Muscle of back (tissue), 11 donors: ENCODE data around the gene REV1. TPM values are rescaled to one million over a fixed set of nuclear protein-coding genes. Genes with fewer than 3 reads are reported as not detected.
"Not testable (repeated sequence)": the region's sequence is repeated elsewhere in the genome, so short reads cannot be mapped to it uniquely, and the experiment has no call there.

Experiments
- DNase-seq, 3 donors: peaks; one replicate each; pipeline versions ENCODE4 v3.0.0 to v3.0.0-alpha.2; 2013
- polyA plus RNA-seq, 10 donors: library from polyadenylated mRNA; unstranded; fragments of 120-200 nt; gene quantifications; one replicate each; pipeline ENCODE4 v1.2.1, GENCODE V29; 2013; ENCODE audit not compliant: insufficient read length in 10 of 10

The REV1 gene
- polyA plus RNA-seq, 10 donors: 23.4 to 45.4 (median 32.4) TPM

GRCh38 chr2:99354825-99355224 is 135.0 kb downstream of the REV1 start:
- not testable (repeated sequence) for DNase-seq

- DNase-seq: no peak
These were observed 135.7 kb downstream of the REV1 start for GRCh38 chr2:99354070-99354469.

Other genes with a start within 250 kb of the REV1 start
- under 1 TPM in 3 of 10 donors, not detected in 7; 0.26 to 0.73 (median 0.56) TPM for gene LYG2, start 234.4 kb downstream of the REV1 start, polyA plus RNA-seq
- 1 to 10 TPM in 9 of 10 donors, under 1 TPM in 1; 0.91 to 4.6 (median 2.0) TPM for gene LYG1, start 188.8 kb downstream of the REV1 start, polyA plus RNA-seq
- 10 to 100 TPM; 22.4 to 27.9 (median 25.1) TPM for gene TXNDC9, start 153.7 kb downstream of the REV1 start, polyA plus RNA-seq
- 10 to 100 TPM; 45.7 to 64.2 (median 56.4) TPM for gene EIF5B, start 152.6 kb downstream of the REV1 start, polyA plus RNA-seq